Smooth muscle cell (in vitro differentiated cells): ENCODE measurements around the gene SLC25A40. TPM values are rescaled to one million over a fixed set of nuclear protein-coding genes. Genes with fewer than 3 reads are reported as not detected.

ENCODE experiments used
- DNase-seq: peaks from one replicate; lab custom pipeline; 2025; ENCODE audit not compliant: unreplicated experiment; lab: John Stamatoyannopoulos, UW
- H2AFZ ChIP-seq: fragments of 200-600 bp; sonication (generic); 2 replicates; pipeline ENCODE4 v1.6.0; 2016; ENCODE audit warnings: antibody characterized with exemption, low read depth, mild to moderate bottlenecking
- H3F3A ChIP-seq: fragments of 200-600 bp; sonication (generic); 2 replicates; pipeline ENCODE4 v1.6.0; 2017; ENCODE audit warnings: antibody characterized with exemption, low read depth
- H3K27ac ChIP-seq: fragments of 200-600 bp; sonication (generic); 2 replicates; pipeline ENCODE4 v1.5.1; 2016; ENCODE audit warnings: low read depth, mild to moderate bottlenecking
- H3K27me3 ChIP-seq: fragments of 200-600 bp; sonication (generic); 2 replicates; pipeline ENCODE4 v1.6.1; 2016; ENCODE audit warnings: low read depth, mild to moderate bottlenecking
- H3K36me3 ChIP-seq: fragments of 200-600 bp; sonication (generic); 2 replicates; pipeline ENCODE4 v1.5.1; 2016; ENCODE audit warnings: low read depth
- H3K4me1 ChIP-seq: fragments of 200-600 bp; sonication (generic); 2 replicates; pipeline ENCODE4 v1.5.1; 2016; ENCODE audit warnings: low read depth
- H3K4me2 ChIP-seq: fragments of 200-600 bp; sonication (generic); 2 replicates; pipeline ENCODE4 v1.6.0; 2016; ENCODE audit warnings: mild to moderate bottlenecking
- H3K4me3 ChIP-seq: fragments of 200-600 bp; sonication (generic); 2 replicates; pipeline ENCODE4 v1.5.1; 2016; ENCODE audit warnings: mild to moderate bottlenecking
- H3K79me2 ChIP-seq: fragments of 200-600 bp; sonication (generic); 2 replicates; pipeline ENCODE4 v1.6.0; 2016; ENCODE audit warnings: low read depth, mild to moderate bottlenecking
- H3K9ac ChIP-seq: fragments of 200-600 bp; sonication (generic); 2 replicates; pipeline ENCODE4 v1.6.0; 2016; ENCODE audit warnings: low read depth
- H3K9me3 ChIP-seq: fragments of 200-600 bp; sonication (generic); replicated peaks from 2 replicates; pipeline ENCODE4 v1.5.1; 2016; ENCODE audit warnings: low read depth
- H4K20me1 ChIP-seq: fragments of 200-600 bp; sonication (generic); 2 replicates; pipeline ENCODE4 v1.6.0; 2016; ENCODE audit warnings: low read depth
- CTCF ChIP-seq: fragments of 200-600 bp; sonication (generic); IDR thresholded peaks from 2 replicates; pipeline ENCODE4 v1.5.1; 2017; ENCODE audit warnings: borderline replicate concordance, mild to moderate bottlenecking, antibody characterized with exemption; ENCODE audit not compliant: insufficient read depth, poor library complexity, severe bottlenecking
- WGBS: methylation state at CpG from one replicate; pipeline ENCODE4 v1.1.7; 2016; ENCODE audit warnings: low lambda C conversion rate; 5-methylcytosine and 5-hydroxymethylcytosine counted together
- polyA plus RNA-seq: library from polyadenylated mRNA; unstranded; fragments of >200 nt; fragmentation: Nextera tagmentation; extraction: Ambion mirVana; gene quantifications from 2 replicates; pipeline ENCODE4 v1.2.1, GENCODE V29; 2016
- total RNA-seq: library from RNA; depleted of rRNA; stranded (reverse); fragments of >200 nt; gene quantifications from 2 replicates; pipeline ENCODE4 v1.2.3, GENCODE V29; 2014

SLC25A40 gene
- total and polyA plus RNA-seq, 2 experiments from 2014 or later = 5.6 to 25.4 TPM

- H4K20me1 ChIP-seq = no peaks in the 10 kb centered on the region
- H3K4me1 ChIP-seq = no peaks in the 10 kb centered on the region
- no peak overlapping the region for H3K4me3 ChIP-seq
- no peaks in the 10 kb centered on the region for H3K9me3 ChIP-seq
- no peak overlapping the region for H2AFZ ChIP-seq
- no peak for TF ChIP-seq CTCF
- no peaks in the 10 kb centered on the region for H3K27me3 ChIP-seq
- H3K4me2 ChIP-seq = no peak overlapping the region
- no peak for DNase-seq
- 95% methylated on average over 2 of the region's 2 CpGs for WGBS
- H3K79me2 ChIP-seq = no peaks in the 10 kb centered on the region
- no peak overlapping the region for H3K9ac ChIP-seq
- H3K36me3 ChIP-seq = no peaks in the 10 kb centered on the region
- no peaks in the 10 kb centered on the region for H3F3A ChIP-seq
- no peak overlapping the region for H3K27ac ChIP-seq
Measured at GRCh38 chr7:87899255-87899654, 23.1 kb upstream of the SLC25A40 start.

GRCh38 chr7:87895363-87895762, 19.2 kb upstream of the SLC25A40 start:
- Histone ChIP-seq H3K9me3 (no peaks in the 10 kb centered on the region), H4K20me1 (no peaks in the 10 kb centered on the region), H2AFZ (no peak overlapping the region), H3K79me2 (no peaks in the 10 kb centered on the region), H3K4me2 (no peak overlapping the region), H3K27me3 (no peaks in the 10 kb centered on the region), H3K36me3 (no peaks in the 10 kb centered on the region), H3F3A (no peaks in the 10 kb centered on the region), H3K9ac (no peak overlapping the region), H3K4me3 (no peak overlapping the region), H3K27ac (no peak overlapping the region), H3K4me1 (no peaks in the 10 kb centered on the region)
- 96% methylated on average over 2 of the region's 2 CpGs for WGBS
- no peak for DNase-seq
- no peak for TF ChIP-seq CTCF

- Histone ChIP-seq H4K20me1 (no peaks in the 10 kb centered on the region), H3K79me2 (peaks cover 20% of the 10 kb centered on the region), H3K4me3 (no peak overlapping the region), H3K27ac (no peak overlapping the region), H3K4me1 (no peaks in the 10 kb centered on the region), H3K9me3 (no peaks in the 10 kb centered on the region), H3K4me2 (no peak overlapping the region), H2AFZ (no peak overlapping the region), H3K9ac (no peak overlapping the region), H3F3A (no peaks in the 10 kb centered on the region), H3K27me3 (no peaks in the 10 kb centered on the region), H3K36me3 (peaks cover 10% of the 10 kb centered on the region)
- no peak for DNase-seq
- peak; percentile 56 for TF ChIP-seq CTCF
Measured at GRCh38 chr7:87886875-87887274, 10.7 kb upstream of the SLC25A40 start.

DNA sequence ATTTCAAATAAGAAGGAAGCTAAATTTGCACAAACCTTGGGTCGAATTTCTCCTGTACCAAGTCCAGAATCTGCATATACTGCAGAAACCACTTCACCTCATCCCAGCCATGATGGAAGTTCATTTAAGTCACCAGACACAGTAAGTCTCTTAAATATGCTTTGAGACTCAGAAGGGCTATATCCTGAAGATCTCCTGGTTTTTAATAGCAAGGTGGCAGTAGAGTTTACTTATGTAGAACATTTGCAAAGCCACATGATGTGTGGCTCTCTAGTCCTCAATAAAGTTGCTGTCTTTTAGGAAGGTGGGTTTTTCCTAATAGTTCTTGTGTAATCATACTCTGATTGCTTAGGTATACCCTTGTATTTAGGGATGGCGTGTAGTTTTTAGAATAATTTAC, 8.9 kb upstream of the SLC25A40 start:
- H3K36me3 ChIP-seq = peaks cover 10% of the 10 kb centered on the region
- H4K20me1 ChIP-seq = no peaks in the 10 kb centered on the region
- no peak overlapping the region for H3K9ac ChIP-seq
- peaks cover 34% of the 10 kb centered on the region for H3K79me2 ChIP-seq
- WGBS = 98% methylated on average over 2 of the region's 2 CpGs
- H3K27me3 ChIP-seq = no peaks in the 10 kb centered on the region
- no peaks in the 10 kb centered on the region for H3K9me3 ChIP-seq
- H3K4me3 ChIP-seq = no peak overlapping the region
- no peak overlapping the region for H3K4me2 ChIP-seq
- no peak overlapping the region for H2AFZ ChIP-seq
- H3K4me1 ChIP-seq = no peaks in the 10 kb centered on the region
- H3K27ac ChIP-seq = no peak overlapping the region
- no peak for DNase-seq
- H3F3A ChIP-seq = no peaks in the 10 kb centered on the region
- no peak for TF ChIP-seq CTCF
